ENCODE measurements around the gene MAP3K4.

The MAP3K4 gene, protein sequence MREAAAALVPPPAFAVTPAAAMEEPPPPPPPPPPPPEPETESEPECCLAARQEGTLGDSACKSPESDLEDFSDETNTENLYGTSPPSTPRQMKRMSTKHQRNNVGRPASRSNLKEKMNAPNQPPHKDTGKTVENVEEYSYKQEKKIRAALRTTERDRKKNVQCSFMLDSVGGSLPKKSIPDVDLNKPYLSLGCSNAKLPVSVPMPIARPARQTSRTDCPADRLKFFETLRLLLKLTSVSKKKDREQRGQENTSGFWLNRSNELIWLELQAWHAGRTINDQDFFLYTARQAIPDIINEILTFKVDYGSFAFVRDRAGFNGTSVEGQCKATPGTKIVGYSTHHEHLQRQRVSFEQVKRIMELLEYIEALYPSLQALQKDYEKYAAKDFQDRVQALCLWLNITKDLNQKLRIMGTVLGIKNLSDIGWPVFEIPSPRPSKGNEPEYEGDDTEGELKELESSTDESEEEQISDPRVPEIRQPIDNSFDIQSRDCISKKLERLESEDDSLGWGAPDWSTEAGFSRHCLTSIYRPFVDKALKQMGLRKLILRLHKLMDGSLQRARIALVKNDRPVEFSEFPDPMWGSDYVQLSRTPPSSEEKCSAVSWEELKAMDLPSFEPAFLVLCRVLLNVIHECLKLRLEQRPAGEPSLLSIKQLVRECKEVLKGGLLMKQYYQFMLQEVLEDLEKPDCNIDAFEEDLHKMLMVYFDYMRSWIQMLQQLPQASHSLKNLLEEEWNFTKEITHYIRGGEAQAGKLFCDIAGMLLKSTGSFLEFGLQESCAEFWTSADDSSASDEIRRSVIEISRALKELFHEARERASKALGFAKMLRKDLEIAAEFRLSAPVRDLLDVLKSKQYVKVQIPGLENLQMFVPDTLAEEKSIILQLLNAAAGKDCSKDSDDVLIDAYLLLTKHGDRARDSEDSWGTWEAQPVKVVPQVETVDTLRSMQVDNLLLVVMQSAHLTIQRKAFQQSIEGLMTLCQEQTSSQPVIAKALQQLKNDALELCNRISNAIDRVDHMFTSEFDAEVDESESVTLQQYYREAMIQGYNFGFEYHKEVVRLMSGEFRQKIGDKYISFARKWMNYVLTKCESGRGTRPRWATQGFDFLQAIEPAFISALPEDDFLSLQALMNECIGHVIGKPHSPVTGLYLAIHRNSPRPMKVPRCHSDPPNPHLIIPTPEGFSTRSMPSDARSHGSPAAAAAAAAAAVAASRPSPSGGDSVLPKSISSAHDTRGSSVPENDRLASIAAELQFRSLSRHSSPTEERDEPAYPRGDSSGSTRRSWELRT (N-terminal part only)

DNA sequence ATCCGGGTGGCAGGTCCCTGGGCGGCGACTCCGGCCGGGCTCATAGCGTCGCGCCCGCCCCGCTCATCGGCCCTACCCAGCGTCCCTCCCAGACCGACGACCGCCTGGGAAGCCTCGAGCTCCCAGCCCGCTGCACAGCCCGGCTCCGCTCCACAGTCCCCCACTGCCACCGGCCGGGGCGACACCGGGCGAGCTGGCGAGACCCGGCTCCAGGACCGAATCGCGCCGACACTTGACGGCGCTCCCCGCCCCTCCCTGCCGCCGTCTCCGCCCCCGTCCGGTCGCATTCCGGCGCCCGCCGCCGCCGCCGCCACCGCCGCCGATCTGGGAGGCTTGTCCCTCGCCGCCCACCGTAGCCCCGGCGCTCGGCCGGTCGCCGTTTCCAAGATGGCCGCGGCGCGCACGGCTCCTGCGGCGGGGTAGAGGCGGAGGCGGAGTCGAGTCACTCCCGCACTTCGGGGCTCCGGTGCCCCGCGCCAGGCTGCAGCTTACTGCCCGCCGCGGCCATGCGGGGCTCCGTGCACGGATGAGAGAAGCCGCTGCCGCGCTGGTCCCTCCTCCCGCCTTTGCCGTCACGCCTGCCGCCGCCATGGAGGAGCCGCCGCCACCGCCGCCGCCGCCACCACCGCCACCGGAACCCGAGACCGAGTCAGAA lies at the start of gene MAP3K4:
MAP3K4 (plus strand) TSS at position 364 of the 655 bp plus-strand sequence; CDS start at position 527, 163 bp downstream.
- DNase-seq, result peak; percentile 77

DNA sequence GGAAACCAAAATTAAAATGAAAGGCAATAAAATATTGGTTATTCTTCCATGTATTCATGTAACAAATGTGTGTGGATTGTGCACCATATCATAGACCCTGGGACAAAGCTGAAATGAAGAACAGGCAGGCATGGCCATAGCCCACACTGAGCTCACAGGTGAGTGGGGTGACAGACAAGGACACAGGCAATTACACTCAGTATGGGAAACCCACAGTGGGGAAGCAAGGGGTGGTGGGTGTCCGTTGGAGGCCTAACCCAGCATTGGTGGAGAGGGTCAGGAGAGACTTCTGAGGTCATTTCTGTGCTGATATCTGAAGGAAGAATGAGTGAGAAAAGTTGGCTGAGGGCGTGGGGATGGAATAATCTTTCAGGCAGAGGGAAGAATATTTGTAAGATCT lies 47.6 kb upstream of the MAP3K4 start:
- DNase-seq, result no peak

DNA sequence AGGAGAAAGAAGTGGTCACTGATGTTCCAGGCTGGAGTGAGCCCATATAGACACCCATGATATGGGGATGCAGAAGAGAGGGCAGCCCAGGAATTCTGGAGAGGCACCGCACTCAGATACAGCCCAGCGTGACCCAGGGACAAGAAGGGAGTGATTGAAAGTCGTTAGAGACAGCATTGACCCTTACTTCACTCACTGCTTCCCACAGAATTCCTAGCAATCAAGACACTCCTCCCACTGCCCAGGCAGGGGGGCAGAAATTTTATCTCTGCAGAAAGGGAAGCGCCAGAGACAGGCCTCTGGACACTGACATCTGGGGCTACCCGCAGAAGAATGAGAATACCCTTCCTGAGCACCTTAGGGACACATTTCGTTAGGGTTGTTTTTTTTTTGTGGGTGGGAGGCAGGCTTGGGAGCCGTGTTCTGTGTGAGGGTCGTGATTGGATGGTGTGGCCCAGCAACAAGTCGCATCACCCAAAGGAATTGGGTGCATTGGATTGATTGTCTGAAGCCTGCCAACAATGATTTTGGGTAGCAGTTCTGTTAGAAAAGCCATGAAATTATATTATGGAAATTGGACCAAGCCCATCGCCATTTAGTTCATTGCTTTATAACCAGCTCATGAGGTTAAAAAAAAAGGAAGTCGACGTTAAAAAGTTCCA lies 45.9 kb upstream of the MAP3K4 start:
- DNase-seq, result no peak

DNA sequence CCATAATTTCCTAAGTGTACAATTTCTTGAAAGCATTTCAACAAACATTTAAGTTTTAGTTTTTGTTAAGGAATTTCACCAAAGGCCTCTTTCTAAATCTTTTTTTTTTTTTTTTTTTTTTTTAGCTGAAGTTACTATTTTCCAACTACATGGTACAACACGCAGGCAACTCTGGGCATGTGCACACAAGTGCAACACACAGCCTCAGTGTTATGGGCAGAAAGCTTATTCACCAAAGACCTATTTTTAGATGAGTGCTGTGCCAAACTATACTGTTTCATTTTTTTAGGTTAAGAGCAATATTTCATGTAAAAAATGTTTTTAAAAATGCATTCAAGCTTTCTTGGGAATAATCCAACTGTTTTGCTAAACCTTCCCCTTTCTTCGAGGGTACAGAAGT lies 42.0 kb upstream of the MAP3K4 start:
- DNase-seq, result no peak

DNA sequence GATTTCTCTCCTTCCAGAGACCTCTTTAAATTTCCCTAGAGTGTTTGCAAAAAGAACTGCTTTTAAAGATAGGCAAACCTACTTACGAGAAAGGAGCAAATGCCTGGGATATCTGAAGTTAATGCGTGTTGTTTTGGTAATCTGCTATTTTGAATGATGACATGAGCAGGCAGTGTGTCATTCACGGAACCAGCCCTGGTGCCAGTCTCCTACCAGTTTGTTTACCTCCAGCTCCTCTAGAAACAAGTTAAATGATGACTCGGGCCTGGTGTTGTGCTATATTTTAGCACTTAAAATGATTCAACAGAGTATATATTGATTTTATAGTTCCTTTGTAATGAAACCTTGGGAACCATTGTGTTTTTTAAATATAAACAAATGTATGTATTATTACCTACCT lies 41.1 kb upstream of the MAP3K4 start:
- no peak for DNase-seq

DNA sequence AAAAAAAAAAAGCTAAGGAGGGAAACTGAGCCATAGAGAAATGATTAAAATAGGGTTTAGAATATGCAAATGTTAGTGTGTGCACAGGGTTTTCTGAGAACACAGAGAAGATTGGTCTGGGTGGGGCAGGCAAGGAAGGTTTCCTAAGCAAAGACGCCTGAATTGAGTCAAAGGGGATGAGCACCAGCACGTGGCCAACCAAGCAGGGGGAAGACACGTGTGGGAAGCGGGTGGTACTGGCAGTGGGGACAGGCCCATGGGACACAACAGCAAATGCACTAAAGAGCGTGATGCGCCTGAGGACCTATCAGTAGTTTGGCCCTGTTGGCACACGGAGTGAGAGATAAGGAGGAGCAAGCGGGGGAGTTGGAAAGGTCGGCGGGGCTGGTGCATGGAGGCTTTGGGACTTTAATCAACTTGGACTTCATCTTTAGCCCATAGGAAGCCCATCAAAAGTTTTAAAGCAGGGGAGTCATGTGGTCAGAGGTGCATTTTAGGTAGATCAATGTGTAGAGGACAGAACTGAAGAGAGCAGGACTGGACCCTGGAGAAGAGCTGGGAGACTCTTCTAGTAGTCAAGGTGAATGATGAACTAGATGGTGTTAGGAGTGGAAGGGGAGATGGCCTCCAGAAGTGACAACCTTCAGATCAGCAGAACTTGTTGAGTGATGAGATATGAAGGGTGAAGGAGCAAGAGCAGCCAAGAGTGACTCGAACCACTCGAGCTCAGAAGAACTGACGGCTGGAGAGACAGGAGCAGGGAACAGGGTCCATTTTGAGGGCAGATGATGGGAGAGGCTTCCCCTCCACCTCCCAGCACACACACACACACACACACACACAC lies 40.2 kb upstream of the MAP3K4 start:
- DNase-seq, result no peak

DNA sequence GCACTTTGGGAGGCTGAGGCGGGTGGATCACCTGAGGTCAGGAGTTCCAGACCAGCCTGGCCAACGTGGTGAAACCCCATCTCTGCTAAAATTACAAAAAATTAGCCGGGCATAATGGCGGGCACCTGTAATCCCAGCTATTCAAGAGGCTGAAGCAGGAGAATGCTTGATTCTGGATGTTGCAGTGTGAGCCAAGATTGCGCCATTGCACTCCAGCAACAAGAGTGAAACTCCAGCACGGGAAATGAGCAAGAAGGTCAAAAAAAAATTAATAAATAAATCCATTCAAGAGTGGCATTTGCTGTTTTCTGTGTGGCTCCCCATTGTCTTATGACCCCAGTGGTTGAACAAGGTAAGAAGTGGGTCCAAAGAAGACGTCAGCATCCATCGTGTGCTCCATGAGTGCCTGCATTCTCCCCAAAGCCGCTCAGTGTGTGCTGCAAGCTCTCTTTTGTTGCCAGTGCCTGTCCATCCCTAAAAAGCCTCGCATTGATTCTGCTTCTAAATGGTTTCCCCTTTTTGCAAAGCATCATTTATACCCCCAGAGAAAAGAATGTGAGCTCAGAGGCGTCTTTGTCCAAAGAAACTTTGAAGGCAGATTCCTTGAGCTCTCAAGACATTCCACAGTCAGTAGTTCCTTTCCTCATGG lies 38.8 kb upstream of the MAP3K4 start:
- DNase-seq, result no peak

DNA sequence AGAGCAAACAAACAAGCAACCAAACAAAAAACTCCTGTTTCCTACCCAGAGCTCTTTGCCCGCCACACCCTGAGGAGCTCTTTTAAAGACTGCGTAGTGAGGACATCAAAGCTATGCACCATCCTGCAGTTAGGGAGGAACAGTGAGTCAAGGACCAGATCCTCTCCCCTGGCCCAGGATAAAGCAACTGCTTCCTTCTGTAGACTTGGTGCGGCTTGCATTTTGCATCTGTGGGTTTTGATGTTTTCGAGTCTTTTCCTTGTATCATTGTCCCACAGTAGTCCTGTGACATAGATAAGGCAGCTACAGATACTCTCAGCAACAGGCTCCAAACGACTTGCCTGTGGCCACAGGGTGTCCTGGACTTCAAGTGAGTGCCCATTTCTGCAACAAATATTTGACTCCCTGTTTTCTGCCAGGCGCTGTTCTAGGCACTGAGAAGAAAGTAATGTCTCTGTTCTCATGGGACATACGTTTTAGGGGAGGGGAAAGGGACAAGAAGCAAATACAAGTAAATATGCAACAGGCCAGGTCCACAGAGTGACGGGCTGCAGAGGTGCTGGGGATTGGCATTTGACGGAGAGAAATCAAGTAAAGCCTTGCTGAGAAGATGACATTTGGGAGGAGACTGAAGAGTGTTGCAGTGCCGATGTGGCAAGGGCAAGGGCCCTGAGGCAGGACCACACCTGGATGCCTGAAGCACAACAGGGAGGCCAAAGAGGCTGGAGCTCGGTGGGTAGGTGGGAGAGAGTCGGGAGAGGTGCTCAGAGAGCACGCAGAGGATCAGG lies 35.9 kb upstream of the MAP3K4 start:
- no peak for DNase-seq

DNA sequence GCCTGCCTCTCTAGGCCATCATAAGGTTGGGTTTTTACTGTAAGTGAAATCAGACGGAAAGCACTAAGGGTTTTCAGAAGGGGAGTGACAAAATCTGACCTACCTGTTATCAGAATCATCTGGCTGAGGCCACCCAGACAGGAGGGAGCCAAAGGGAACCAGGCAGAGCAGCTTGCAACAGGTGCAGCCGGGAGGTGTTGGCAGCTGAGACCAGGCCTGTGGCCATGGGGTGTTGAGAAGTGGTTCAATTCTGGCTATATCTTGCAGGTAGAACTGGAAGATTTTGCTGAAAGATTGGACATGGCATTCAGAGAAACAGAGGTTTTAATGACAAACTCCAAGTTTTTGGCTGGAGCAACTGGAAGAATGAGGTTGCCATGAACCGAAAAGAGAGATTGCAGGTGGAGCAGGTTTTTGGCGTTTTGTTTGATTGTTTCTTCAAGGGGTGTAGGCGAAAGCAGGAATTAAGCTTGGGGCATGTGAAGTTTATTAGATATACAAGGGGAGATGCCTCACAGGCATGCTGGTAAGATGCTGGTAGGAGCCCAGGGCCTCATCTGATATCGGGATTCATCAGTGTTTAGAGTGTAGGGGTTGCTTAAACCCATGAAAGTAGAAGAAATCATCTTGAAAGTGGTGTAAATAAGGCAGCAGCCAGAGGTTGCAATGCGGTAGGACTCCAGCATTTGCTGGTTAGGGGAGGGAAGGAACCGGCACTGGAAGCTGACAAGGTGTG lies 35.1 kb upstream of the MAP3K4 start:
- no peak for DNase-seq

DNA sequence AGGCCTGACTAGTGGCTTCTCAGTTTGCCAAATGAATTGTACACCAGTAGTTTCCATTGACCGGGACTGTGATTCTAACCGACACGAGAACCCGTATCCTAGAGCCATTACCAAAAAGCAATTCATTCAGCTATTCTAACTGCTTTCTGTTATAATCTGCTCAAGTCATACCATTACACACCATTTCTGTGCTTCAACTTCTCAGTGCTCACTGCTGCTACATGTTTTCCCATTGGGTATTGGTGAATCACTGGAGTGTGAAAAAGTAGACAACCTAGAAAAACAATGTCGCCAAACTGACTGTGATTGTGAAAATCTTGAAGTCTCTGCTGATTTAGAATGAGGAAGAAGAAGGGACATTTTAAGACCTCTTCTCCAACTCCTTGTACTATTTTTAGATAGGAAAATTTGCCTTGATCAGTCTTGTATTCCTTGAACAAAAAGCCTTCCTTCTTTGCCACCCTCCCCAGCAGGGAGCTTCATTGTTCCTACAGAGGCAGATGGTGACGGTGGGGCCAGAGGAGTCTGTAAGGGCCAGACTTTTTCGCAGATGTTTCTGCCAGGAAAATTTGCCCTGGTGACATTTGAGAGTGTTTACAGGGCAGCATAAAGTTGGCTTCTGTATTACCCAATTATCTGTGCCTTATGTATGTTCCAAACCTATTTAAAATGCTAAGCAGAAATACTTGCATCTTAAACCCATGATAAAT lies 31.7 kb upstream of the MAP3K4 start:
- DNase-seq, result no peak

DNA sequence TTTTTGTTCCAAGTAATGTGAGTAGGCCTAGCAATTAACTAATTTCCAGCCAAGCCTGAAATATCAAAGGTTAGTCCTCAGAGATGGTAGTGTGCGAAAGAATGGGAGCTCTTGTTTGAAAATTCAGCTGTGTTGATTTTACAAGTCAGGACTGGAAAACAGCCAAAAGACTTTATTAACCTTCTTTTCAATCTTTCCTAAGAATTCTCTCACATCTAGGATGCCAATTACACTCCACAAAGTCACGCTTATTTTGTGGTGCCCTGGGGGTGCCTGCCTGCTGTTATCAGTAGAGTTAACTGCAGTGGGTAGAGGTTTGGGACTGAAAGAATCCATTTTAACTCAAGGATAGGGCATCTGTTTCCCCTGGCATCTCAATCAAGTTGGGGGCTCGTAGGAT lies 30.7 kb upstream of the MAP3K4 start:
- no peak for DNase-seq

DNA sequence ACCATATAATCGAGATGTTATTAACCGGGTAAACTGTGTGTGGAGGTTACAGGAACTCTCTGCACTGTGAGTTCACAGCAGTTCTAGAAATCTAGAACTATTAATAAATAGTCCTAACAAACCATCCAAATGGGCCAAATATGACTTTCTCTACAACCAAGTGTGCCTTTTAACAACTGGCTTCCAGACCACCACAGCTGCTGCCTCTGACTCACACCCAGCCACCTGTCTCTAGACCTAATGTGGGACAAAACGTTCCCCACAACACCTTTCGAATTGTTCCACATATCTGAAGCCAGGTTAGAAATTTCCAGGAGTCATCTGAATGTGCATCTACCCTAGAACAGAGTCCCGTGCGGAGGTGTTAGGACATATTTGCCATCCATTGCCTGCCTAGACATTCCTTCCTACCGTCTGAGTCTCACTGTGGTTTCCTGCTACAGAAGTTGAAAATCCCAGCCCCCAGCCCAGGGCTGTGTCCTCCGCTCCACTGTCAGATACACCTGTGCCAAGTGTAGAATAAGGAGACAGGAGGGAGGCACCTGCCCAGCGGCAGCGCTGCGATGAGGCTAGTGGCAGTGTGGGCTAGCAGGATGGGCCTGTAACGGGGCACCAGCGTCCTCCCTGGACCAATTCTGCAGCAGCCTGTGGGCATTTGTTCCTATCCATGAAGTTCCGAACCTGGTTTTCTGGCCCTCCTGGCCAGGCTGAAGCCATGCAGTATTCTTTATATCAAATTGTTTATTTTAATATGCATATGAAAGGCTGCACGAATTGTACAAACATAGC lies 28.5 kb upstream of the MAP3K4 start:
- DNase-seq, result no peak

DNA sequence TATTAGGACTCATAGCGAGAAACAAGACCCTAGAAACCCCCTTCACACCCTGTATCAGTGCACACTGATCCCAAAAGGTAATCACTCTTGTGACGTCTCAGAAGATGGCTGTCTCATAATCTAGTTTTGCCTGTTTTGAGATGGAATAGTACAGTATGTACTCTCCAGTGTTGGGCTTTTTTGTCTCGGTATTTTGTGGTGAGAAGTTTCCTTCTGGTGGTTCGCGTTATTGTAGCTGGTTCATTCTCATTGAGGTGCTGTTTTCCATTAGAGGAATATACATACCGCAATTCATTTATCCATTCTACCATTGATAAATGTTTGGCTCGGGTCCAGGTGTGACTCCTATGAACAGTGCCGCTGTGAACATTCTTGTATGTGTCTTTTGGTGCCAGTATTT lies 27.9 kb upstream of the MAP3K4 start:
- no peak for DNase-seq

DNA sequence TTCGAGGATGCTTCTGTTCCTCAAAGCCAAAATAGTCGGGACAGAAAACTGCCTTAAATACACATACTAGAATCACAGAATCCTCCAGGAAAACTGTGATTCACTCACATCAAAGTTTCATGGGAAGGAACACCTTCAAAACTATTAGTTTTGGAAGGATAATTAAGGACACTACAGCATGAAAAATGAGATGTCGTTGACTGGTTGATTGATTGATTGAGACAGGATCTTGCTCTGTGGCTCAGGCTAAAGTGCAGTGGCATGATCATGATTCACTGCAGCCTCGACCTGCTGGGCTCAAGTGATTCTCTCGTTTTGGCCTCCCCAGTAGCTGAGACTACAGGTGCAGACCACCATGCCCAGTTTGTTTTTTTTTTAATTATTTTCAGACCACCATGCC lies 25.7 kb upstream of the MAP3K4 start:
- no peak for DNase-seq

DNA sequence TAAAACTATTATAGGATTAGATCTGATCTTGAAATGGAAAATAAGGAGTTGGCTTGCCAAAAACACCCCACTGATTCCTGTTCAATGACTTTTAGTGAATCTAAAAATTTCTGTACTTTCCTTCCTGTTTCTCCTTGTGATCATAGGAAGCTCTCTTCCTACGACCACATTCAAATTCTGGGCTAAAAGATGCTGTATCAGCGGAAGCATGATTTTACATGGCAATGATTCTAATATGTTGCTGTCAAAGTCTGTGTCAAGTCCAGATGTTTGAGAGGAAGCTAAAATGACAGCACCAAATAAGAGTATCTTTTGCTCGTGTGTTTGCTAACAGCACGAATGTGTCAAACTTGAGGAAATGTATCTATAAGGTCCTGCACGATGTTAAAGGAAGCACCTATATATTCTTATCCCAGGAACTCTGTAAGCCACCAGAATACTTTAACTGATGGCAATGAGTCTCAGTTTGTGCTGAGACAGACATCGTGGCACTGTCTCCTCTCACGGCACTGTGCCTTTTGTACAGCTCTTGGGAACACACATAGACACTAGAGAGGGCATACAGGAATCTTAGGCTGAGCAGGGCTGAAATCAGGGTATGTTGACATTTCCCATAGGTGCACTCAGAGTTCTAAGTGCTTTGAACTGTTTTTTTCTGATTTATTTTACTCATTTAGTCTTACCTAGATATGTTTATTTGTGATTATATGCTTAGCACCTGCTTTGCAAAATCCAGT lies 24.9 kb upstream of the MAP3K4 start:
- no peak for DNase-seq

DNA sequence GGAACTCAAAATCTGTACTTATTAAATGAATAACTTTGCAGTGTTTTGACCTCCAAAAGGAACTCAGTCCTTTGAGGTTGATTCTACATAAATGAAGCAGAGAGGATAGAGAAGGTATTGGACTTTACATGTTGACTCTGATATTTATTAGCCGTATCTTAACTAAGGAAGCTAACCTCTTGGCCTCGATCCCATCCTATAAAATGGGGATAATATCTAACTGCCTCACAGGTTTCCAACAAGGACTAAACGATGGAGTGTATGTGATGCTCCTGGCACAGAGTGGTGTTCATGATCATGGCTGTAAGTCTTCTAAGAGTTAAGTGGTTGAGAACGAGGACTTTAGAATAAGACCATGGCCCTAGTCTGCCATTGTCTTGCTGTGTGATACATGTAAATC lies 24.2 kb upstream of the MAP3K4 start:
- no peak for DNase-seq

DNA sequence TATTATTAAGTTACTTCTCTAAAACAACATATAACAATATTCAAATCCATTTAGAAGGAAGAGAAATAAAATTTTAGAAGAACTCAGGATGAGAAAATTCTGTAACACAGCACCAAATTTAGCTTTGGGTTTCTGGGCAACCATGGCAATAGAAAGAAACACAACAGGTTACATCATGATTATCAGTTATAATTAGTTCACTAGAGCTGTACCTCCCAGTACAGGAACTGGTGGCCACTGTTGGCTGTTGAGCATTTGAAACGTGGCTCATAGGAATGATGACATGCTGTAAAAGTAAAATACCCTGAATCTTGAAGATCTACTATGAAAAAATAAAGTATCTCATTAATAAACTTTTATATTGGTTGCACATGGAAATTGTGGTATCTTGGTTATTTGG lies 23.7 kb upstream of the MAP3K4 start:
- no peak for DNase-seq

All from CD4-positive, alpha-beta T cell treated with Interferon gamma for 1 hour (primary cell).